K562 (cell line): ENCODE results near the gene AP3B1. TPM values are rescaled to one million over a fixed set of nuclear protein-coding genes. Genes with fewer than 3 reads are reported as not detected.

ENCODE experiments used
- ATAC-seq: fragments of 200-7000 bp; cut with Tn5 transposase; 3 replicates; pipeline ENCODE4 v1.9.1; 2020; ENCODE audit warnings: moderate library complexity
- BruUV-seq: library from RNA; stranded (reverse); fragments of 400-500 nt; replicated peaks from 2 replicates; lab custom pipeline; 2021; lab: Mats Ljungman, UMichigan
- CTCF ChIA-PET: fragments of 300-600 bp; formaldehyde crosslinking; extraction: SDS; loops from one replicate; lab custom pipeline; 2021; ENCODE audit warnings: low intra/inter-chr PET ratio; lab: Yijun Ruan, JAX
- POLR2A ChIA-PET: fragments of 300-600, 350-650 bp; sonication (Branson Sonifier 250); formaldehyde crosslinking; extraction: SDS; loops from one replicate; lab custom pipeline; 2021; ENCODE audit warnings: antibody characterized with exemption, inconsistent platforms; lab: Yijun Ruan, JAX
- DNase-seq, 4 experiments: peaks; one replicate each; pipeline versions ENCODE4 v3.0.0 to v3.0.0-alpha.2; 2011 to 2018; ENCODE audit warnings: low spot score in 3 of 4, mixed read lengths in 3 of 4; ENCODE audit errors: extremely low read depth in 1 of 4
- FAIRE-seq: peaks from 2 replicates; lab custom pipeline; 2011; peaks lifted over from hg19 to GRCh38; lab: Jason Lieb, UNC
- H2AFZ ChIP-seq: 2 replicates; pipeline ENCODE4 v1.6.0; 2011; ENCODE audit warnings: low read depth, low read length, control low read depth, inconsistent platforms
- H3K27ac ChIP-seq: fragments of 200-600 bp; 3 replicates; pipeline ENCODE4 v1.8.0; 2011; ENCODE audit warnings: low read depth, mild to moderate bottlenecking, control low read depth, inconsistent platforms, low read length, moderate library complexity, mixed read lengths; ENCODE audit errors: extremely low read depth
- H3K27me3 ChIP-seq, 2 experiments: fragments of 300-600 bp in 1 of 2; 2 replicates in 1 of 2; 3 replicates in 1 of 2; pipeline versions ENCODE4 v1.6.0 to v1.8.0; 2011; ENCODE audit warnings: inconsistent platforms in 2 of 2, low read length in 2 of 2, mild to moderate bottlenecking in 1 of 2, mixed read lengths in 1 of 2, moderate library complexity in 1 of 2; ENCODE audit not compliant: control insufficient read depth in 2 of 2, insufficient read depth in 2 of 2
- H3K36me3 ChIP-seq: fragments of 300-600 bp; 3 replicates; pipeline ENCODE4 v1.8.0; 2011; ENCODE audit warnings: mild to moderate bottlenecking, low read length, inconsistent platforms; ENCODE audit not compliant: control insufficient read depth, insufficient read depth
- H3K4me1 ChIP-seq, 2 experiments: fragments of 200-600 bp in 1 of 2; replicated peaks in 1 of 2; 2 replicates in 1 of 2; 3 replicates in 1 of 2; pipeline versions ENCODE4 v1.5.1 to v1.8.0; 2011; ENCODE audit warnings: inconsistent platforms in 2 of 2, low read length in 2 of 2, mild to moderate bottlenecking in 1 of 2, mixed read lengths in 1 of 2, moderate library complexity in 1 of 2; ENCODE audit not compliant: control insufficient read depth in 2 of 2, insufficient read depth in 2 of 2
- H3K4me2 ChIP-seq: 2 replicates; pipeline ENCODE4 v1.6.1; 2011; ENCODE audit warnings: low read length, control low read depth, inconsistent platforms, mixed read lengths; ENCODE audit not compliant: insufficient read depth
- H3K4me3 ChIP-seq: fragments of 200-600 bp; sonication (generic), shearing (Covaris generic); 2 replicates; pipeline ENCODE4 v1.5.1; 2016; ENCODE audit warnings: control low read depth, inconsistent platforms
- H3K79me2 ChIP-seq: fragments of 200-600 bp; 3 replicates; pipeline ENCODE4 v1.8.0; 2011; ENCODE audit warnings: low read length, inconsistent platforms; ENCODE audit not compliant: control insufficient read depth, insufficient read depth
- H3K9ac ChIP-seq, 2 experiments: 2 replicates each; pipeline versions ENCODE4 v1.6.0 to v1.6.1; 2011; ENCODE audit warnings: low read depth in 2 of 2, low read length in 2 of 2, control low read depth in 1 of 2, inconsistent platforms in 1 of 2, mild to moderate bottlenecking in 1 of 2, mixed read lengths in 1 of 2; ENCODE audit not compliant: insufficient read depth in 1 of 2
- H3K9me1 ChIP-seq: one replicate; pipeline ENCODE4 v1.6.0; 2011; ENCODE audit warnings: inconsistent platforms, mild to moderate bottlenecking, low read length, moderate library complexity; ENCODE audit not compliant: control insufficient read depth, insufficient read depth
- H3K9me3 ChIP-seq: replicated peaks from 2 replicates; pipeline ENCODE4 v1.5.1; 2011; ENCODE audit warnings: low read depth, low read length, inconsistent platforms; ENCODE audit not compliant: control insufficient read depth, insufficient read depth
- H4K20me1 ChIP-seq: replicated peaks from 2 replicates; pipeline ENCODE4 v1.6.1; 2011; ENCODE audit warnings: low read length, inconsistent platforms, mixed read lengths; ENCODE audit not compliant: control insufficient read depth, insufficient read depth
- BHLHE40 ChIP-seq: IDR thresholded peaks from 2 replicates; pipeline ENCODE4 v1.6.1; 2011; ENCODE audit warnings: low read length, improper control_type of control experiment
- CEBPB ChIP-seq: fragments of 450-650 bp; IDR thresholded peaks from 2 replicates; pipeline ENCODE4 v1.6.1; 2016; ENCODE audit warnings: missing genetic modification characterization, missing compliant biosample characterization
- FOXP1 ChIP-seq: sonication (generic); formaldehyde crosslinking; IDR thresholded peaks from 2 replicates; pipeline ENCODE4 v1.8.0; 2022; ENCODE audit warnings: mild to moderate bottlenecking, missing genetic modification reagents
- IRF2 ChIP-seq: sonication (generic); formaldehyde crosslinking; IDR thresholded peaks from 2 replicates; pipeline ENCODE4 v1.8.1; 2022; ENCODE audit warnings: mild to moderate bottlenecking, missing genetic modification reagents
- MEF2D ChIP-seq: conservative IDR thresholded peaks from 2 replicates; pipeline ENCODE4 v1.6.1; 2016; ENCODE audit warnings: low read depth, missing genetic modification characterization, missing compliant biosample characterization
- NR2F6 ChIP-seq: fragments of 450-650 bp; formaldehyde crosslinking; IDR thresholded peaks from 2 replicates; pipeline ENCODE4 v1.4.0; 2020; ENCODE audit warnings: mild to moderate bottlenecking
- RAD51 ChIP-seq: fragments of 450-650 bp; IDR thresholded peaks from 2 replicates; pipeline ENCODE4 v1.7.1; 2016; ENCODE audit warnings: low read depth, mild to moderate bottlenecking, borderline replicate concordance
- SREBF2 ChIP-seq: sonication (generic); formaldehyde crosslinking; IDR thresholded peaks from 2 replicates; pipeline ENCODE4 v1.4.0; 2020; ENCODE audit warnings: mild to moderate bottlenecking, missing genetic modification reagents
- ZNF384 ChIP-seq: IDR thresholded peaks from 2 replicates; pipeline ENCODE4 v1.6.1; 2012; ENCODE audit warnings: low read depth, low read length, improper control_type of control experiment
- ZNF668 ChIP-seq: fragments of 250-450 bp; sonication (Bioruptor Pico); IDR thresholded peaks from 2 replicates; pipeline ENCODE4 v1.8.0; 2022; ENCODE audit warnings: mild to moderate bottlenecking, inconsistent platforms
- WGBS: fragments of 100-300 bp; shearing (Covaris generic); methylation state at CpG from one replicate; pipeline ENCODE4 v1.1.6; 2016; ENCODE audit warnings: low coverage, mixed read lengths; ENCODE audit not compliant: insufficient coverage; ENCODE audit errors: missing lambda C conversion rate; 5-methylcytosine and 5-hydroxymethylcytosine counted together
- in situ Hi-C: fragments of 300-500 bp; cut with MboI; formaldehyde crosslinking; loops from 4 replicates; pipeline ENCODE4 v1.15.0; 2018; ENCODE audit warnings: inconsistent platforms, mixed read lengths
- intact Hi-C: fragments of 100-400 bp; cut with micrococcal nuclease; formaldehyde crosslinking; loops from 2 replicates; pipeline ENCODE4 v1.14.2; 2022
- polyA plus RNA-seq, 8 experiments: library from polyadenylated mRNA; depleted of rRNA in 4 of 8; stranded (reverse) in 5 of 8; unstranded in 3 of 8; fragments of >200 nt; fragmentation: Nextera tagmentation in 2 of 8; fragmentation: Illumina TruSeq in 1 of 8; extraction: Ambion mirVana in 2 of 8; extraction: Trizol in 1 of 8; gene quantifications; 2 replicates each; pipeline versions ENCODE4 v1.2.1 to v1.2.3, GENCODE V29; 2011 to 2014; ENCODE audit warnings: inconsistent platforms in 1 of 8, missing spikeins in 1 of 8
- total RNA-seq, 7 experiments: library from RNA; depleted of rRNA in 6 of 7; stranded (reverse); fragments of >200 nt in 6 of 7; fragmentation: Illumina TruSeq in 2 of 7; extraction: Trizol in 2 of 7; gene quantifications; 2 replicates each; pipeline versions ENCODE4 v1.2.1 to v1.2.3, GENCODE V29; 2011 to 2021; ENCODE audit warnings: low replicate concordance in 1 of 7

Gene AP3B1
- total and polyA plus RNA-seq, 9 of the 15 experiments (the other 6 are each of a cell fraction or from before 2014, with no cell fraction given), result 21.1 to 61.8 (median 42.2) TPM

DNA sequence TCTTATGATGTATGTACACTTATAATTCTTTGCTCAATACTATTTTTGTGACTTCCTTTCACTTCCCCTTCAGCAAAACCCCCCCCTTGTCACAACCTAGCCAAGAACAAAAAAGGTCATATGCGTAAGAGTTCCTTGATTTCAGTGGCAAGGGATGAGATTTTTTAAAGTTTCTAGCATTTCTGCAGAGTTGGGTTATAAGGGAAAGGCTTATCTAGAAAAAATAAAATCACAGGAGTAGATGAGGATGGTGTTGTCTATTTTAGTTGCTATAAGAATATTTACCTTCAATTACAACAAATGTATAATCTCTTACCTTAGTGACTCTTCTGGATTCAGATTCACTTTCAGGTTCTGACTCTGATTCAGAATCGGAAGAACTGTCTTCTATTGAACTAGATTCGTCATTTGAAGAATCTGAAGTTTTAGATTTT, 184.6 kb downstream of the AP3B1 start:
- WGBS, result 89% methylated on average over 3 of the region's 3 CpGs
- H4K20me1 ChIP-seq, result no peaks in the 10 kb centered on the region
- in situ Hi-C loops, result no loop called here
- no peak for DNase-seq
- peaks cover 26% of the 10 kb centered on the region; the same call in 2 of the 3 replicates for H3K36me3 ChIP-seq
- H3K4me3 ChIP-seq, result no peak overlapping the region
- CTCF ChIA-PET, result no interaction called here
- H3K79me2 ChIP-seq, result no peaks in the 10 kb centered on the region
- H3K4me2 ChIP-seq, result no peak overlapping the region
- no peak for FAIRE-seq
- BruUV-seq, result no TSS peak
- no peaks in the 10 kb centered on the region for H3K27me3 ChIP-seq
- POLR2A ChIA-PET, result no interaction called here
- intact Hi-C loops, result no loop called here
- H3K9me1 ChIP-seq, result no peaks in the 10 kb centered on the region
- H3K9me3 ChIP-seq, result no peaks in the 10 kb centered on the region
- ATAC-seq, result no peak
- no peaks in the 10 kb centered on the region for H3K4me1 ChIP-seq
- no peak overlapping the region for H3K9ac ChIP-seq
- TF ChIP-seq SREBF2 (CRISPR knock-in tag), result no peak
- no peak for TF ChIP-seq MEF2D
- no peak for TF ChIP-seq ZNF384
- TF ChIP-seq CEBPB (tag), result no peak
- TF ChIP-seq FOXP1 (CRISPR knock-in tag), result no peak
- no peak for TF ChIP-seq IRF2 (CRISPR knock-in tag)
- TF ChIP-seq RAD51, result no peak
- TF ChIP-seq NR2F6 (CRISPR knock-in tag), result no peak
- TF ChIP-seq ZNF668, result no peak
- no peak for TF ChIP-seq BHLHE40
- no peak overlapping the region for H3K27ac ChIP-seq
- no peak overlapping the region for H2AFZ ChIP-seq
